HG03432 (cell line): ENCODE results near the gene PABPN1L.

Experiments used
- ATAC-seq: cut with Tn5 transposase; IDR thresholded peaks from one replicate; pipeline ENCODE4 v1.9.1; 2021; ENCODE audit warnings: mild to moderate bottlenecking, moderate library complexity; ENCODE audit not compliant: unreplicated experiment

Gene PABPN1L

DNA sequence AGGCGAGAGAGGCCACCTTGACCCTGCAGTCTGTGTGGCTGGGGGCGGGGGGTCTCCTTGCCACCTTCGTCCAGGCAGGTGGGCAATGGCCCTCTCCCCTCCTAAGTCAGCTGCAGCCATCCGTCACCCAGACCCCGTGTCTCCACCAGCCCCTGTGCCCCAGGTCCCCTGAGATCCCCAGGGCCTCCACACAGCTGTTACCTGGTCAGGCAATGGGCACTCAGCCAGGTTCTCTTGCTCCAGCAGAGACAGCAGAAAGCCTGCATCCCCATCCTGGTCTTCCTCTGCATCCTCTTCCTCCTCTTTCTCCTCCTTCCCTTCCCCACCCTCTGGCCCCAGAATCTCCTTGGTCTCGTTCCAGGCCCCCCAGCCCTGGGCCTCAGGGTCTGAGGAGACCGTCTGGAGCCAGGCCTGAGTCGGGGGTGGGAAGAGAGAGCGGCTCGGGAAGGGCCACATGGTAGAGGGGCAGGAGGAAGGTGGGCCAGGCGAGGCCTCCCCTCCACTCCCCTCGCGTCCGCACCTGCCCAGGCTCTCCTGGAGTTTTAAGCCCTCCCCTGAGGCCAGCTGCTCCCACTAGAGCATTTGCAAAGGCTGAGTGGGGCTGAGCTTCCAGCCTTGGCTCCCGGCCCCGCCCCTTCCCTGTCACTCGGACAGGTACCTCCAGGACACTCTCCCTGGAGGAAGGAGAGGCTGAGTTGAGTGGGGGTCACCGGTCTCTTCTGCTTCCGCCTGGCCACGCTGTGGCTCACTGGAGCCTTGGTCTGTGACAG is at the start of gene PABPN1L:
Gene PABPN1L (minus strand): TSS at position 510 of the 770 bp plus-strand sequence. CDS start 54 bp downstream, at position 456.
- no peak for ATAC-seq

DNA sequence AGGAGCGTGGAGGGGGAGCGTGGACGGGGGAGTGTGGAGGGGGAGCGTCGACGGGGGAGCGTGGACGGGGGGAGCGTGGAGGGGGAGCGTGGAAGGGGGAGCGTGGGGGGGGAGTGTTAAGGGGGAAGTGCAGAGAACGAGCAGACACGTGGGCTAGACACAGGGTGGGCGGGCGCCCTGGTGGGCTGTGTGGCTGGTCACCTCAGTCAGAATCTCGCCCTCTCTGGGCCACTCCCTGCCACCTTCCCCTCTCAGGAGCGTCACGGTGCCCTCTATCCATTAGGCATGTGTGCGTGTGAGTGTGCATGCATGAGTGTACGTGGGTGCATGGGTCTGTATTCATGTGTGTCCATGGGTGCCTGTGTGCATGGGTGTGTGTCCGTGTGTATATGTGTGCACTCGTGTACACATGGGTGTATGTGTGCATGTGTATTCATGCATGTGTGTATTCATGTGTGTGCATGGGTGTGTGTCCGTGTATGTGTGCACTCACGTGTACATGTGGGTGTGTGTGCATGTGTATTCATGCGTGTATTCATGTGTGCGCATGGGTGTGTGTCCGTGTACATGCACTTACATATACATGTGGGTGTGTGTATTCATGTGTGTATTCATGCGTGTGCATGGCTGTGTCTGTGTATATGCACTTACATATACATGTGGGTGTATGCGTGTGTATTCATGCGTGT is 49.3 kb upstream of the PABPN1L start:
- no peak for ATAC-seq

- ATAC-seq = no peak
Observed at GRCh38 chr16:88914750-88915368, 48.4 kb upstream of the PABPN1L start.

DNA sequence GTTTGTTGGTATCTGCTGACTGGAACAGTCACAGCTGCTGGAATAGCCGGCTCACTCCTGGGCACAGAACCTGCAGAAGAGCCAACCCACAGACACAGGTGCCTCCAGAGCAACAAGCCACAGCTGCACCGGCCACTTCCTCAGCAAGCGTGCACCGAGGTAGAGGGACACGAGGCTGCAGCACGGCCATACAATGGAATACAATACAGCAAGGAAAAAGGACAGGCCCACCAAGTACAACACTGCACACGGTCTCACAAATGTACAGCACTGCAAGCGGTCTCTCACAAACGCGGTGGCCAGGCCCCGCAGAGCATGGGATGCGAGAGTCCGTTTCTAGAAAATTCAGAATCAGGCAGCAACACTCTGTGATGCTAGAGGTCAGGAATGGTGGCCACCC is 47.4 kb upstream of the PABPN1L start:
- ATAC-seq = no peak

- ATAC-seq = no peak
Observed at GRCh38 chr16:88913001-88913612, 46.6 kb upstream of the PABPN1L start.

- ATAC-seq = no peak
Observed at GRCh38 chr16:88912556-88912955, 46.1 kb upstream of the PABPN1L start.

DNA sequence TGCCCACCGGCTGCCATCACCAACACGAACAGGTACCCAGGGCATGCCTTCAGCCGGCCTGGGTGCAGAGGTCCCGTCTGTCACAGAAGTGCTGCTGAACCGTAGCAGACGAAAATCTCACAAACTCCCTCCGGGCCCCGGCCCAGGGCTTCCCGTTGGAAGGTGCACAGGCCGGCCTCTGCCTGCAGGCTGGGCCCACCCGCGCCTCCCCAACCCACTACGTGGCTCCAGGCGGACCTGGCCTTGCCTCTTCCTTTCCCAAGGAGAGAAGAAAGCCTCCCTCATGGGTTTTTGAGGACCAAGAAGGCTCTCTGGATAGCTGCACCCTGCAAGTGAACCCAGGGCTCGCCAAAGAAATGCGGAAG is 45.5 kb upstream of the PABPN1L start:
- no peak for ATAC-seq

DNA sequence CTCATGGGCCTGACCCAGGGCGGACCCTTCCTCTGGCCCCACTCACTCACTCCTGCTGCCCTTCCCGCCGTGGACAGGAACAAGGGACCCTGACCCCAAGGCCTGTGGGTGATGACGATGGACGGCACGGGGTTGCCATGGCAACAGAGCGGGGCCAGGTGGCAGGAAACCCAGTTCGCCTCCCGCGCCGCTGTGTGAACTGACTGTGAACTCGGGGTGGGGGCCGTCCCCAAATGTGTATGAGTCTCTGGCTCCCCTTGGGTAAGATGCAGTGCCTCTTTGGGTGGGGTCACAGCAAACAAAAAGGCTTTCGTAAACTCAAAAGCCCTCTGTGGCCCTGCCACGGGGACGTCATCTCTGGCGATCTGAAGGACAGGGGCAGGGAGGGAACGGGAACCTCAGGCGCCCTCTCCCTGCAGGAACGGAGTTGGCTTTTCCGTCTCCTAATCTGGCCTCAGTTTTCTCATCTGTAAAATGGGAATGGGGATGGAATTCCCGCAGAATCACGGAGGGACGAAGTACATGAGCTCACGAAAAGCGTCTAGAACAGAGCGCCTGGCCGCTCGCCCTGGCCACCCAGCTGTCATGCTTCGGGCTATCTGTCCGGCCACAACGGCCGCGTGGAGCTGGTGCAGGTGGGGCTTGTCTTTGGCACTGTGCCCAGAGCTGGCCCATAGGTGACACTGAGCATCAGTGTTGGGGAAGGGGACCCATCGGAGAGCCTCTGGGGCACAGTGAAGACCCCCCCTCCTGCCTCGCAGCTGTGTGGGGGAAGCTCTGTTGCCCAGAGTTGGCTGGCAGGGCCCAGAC is 44.9 kb upstream of the PABPN1L start:
- ATAC-seq = no peak

DNA sequence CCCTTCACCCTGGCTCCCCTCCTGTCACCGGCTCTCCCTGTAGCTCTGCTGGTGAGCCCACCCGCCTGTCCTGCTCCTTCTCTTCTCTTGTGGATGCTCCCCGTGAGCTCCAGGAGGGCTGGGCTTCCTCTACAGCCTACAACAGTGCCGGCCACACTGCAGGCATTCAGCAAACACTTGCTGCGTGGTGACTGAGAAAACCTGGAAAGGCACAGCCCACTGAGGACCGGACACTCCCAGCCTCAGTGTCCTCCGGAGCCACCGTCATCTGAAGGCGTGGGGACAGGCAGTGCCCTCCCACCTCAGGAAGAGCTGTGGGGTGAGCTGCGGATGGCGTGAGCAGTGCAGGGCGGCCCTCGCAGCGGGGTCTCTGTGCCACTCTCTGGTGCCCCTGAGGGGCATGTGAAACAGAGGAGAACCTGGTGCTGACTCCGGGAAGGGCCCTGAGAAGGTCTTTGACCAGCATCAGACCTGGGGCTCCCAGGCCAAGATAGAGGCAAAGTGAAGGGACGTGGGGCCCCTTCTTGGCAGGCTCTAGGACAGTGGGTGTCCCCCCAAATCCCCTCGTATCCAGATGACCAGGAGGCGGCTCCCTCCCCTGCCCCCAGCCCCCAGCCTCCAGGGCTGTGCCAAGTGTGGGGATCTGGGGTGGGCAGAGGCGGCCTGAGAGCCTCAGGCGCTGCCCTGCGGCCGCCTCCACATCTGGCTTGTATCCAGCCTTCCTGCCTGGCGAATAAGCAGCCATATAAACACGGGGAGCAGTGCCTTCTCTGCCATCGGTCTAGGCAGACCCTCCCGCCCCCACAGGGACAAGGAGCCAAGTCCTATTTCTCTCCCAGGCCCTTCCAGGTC is 44.0 kb upstream of the PABPN1L start:
- no peak for ATAC-seq

GRCh38 chr16:88909431-88910210 is 43.2 kb upstream of the PABPN1L start:
- no peak for ATAC-seq

- ATAC-seq = no peak
Observed at GRCh38 chr16:88908307-88908706, 41.8 kb upstream of the PABPN1L start.

DNA sequence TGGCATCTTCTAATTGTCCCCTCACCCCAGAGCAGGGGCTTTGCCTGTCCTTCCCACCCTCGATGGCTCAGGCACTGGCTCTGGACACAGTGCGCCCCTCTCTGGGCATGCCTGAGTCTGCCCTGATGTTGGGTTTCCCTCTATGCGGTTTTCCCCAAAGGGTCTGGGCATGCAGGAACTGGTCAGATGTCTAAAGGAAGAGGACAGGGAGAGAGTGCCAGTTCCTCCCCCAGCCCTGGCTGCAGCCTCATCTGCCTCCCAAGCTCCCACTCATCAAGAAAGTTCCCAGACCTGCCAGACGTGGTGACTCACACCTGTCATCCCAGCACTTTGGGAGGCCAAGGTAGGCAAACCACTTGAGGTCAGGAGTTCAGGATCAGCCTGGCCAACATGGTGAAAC is 41.3 kb upstream of the PABPN1L start:
- no peak for ATAC-seq

DNA sequence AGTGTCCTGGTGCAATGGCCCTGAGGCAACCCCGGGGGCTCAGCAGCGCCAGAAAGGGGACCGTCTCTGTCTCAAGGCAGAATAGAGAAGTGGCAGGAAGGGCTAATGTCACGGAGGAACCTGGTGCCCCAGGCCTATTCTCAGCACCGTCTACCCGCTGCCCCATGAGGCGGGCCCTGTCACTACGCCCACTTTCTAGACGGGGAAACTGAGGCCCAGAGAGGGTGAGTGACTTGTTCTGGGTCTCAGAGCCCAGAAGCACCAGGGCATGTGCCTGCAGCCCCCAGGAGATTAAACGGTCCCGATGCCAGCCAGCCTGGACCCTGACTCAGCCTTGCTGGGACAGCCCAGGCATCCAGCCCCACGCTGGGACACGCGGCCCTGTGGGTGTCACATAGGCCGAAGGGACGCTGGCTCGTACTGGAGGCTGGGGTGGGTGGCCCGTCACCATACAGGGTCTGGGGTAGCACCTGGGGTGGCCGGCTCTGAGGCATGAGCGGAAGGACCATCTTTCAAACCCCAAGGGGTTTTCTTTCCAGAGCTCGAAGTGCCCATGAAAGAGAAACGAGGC is 40.2 kb upstream of the PABPN1L start:
- ATAC-seq = no peak

- no peak for ATAC-seq
Observed at GRCh38 chr16:88906020-88906419, 39.6 kb upstream of the PABPN1L start.

DNA sequence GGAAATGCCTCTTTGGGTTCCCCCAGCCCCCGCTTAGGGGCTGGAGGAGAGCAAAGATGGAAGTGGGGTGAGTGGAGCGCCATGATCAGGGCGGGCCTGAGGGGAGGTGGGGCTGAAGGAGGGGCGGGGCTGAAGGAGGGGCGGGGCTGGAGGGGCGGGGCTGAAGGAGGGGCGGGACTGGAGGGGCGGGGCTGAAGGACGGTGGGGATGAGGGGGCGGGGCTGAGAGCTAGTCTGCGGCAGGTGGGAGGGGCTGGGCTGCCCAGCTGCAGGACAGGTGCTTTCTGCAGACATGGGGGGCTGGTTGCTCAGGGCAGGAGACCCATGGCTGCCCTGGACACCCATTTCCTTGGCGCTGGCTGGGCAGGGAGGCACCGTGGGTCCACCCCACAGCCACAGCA is 39.1 kb upstream of the PABPN1L start:
- no peak for ATAC-seq

DNA sequence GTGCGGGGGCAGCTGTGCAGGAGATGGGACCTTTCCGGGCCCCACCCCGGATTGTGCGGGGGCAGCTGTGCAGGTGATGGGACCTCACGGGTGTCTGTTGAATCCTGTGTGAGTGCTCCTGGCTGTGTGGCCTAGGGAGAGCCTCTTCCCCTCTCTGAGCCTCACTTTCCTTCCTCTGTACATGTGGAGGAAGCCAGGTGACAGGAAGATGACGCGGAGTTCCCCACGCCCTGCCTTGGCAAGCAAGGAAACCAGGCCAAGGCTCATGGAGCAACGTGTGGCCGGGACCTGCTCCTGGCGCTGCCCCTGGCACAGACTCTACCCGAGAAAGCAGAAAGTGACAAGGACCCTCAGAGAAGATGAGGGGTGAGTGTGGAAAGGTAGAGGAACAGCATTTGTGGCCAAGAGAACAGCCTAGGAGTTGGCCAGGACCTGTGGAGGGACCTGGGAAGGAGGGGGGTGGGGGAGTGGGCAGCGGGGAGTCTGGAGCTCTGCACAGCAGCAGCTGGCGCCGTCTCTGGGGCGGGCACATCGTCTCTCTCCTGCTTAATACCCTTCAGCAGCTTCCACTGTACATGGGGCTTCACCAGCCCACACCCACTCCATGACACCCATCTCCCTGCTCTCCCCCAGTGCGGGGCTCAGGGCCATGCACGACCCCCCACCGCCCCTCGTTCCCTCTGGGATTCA is 38.4 kb upstream of the PABPN1L start:
- no peak for ATAC-seq

GRCh38 chr16:88903267-88903666 is 36.8 kb upstream of the PABPN1L start:
- ATAC-seq = no peak

GRCh38 chr16:88902744-88903143 is 36.3 kb upstream of the PABPN1L start:
- ATAC-seq = no peak
